CD4-positive, alpha-beta T cell treated with Interleukin-4 for 4 hours (primary cell): ENCODE data around the gene DHRS12.

Experiments used
- DNase-seq: peaks from one replicate; pipeline ENCODE4 v3.0.0-alpha.2; 2020

The DHRS12 gene, protein sequence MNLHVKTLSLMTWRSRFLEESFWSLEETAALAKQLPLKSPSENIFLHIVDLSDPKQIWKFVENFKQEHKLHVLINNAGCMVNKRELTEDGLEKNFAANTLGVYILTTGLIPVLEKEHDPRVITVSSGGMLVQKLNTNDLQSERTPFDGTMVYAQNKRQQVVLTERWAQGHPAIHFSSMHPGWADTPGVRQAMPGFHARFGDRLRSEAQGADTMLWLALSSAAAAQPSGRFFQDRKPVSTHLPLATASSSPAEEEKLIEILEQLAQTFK

GRCh38 chr13:51803422-51804294 is at the start of gene DHRS12:
Gene DHRS12 (minus strand): TSS chr13:51804163. CDS start chr13:51799659, 4,504 bp downstream.
- peak; percentile 91 for DNase-seq

DNA sequence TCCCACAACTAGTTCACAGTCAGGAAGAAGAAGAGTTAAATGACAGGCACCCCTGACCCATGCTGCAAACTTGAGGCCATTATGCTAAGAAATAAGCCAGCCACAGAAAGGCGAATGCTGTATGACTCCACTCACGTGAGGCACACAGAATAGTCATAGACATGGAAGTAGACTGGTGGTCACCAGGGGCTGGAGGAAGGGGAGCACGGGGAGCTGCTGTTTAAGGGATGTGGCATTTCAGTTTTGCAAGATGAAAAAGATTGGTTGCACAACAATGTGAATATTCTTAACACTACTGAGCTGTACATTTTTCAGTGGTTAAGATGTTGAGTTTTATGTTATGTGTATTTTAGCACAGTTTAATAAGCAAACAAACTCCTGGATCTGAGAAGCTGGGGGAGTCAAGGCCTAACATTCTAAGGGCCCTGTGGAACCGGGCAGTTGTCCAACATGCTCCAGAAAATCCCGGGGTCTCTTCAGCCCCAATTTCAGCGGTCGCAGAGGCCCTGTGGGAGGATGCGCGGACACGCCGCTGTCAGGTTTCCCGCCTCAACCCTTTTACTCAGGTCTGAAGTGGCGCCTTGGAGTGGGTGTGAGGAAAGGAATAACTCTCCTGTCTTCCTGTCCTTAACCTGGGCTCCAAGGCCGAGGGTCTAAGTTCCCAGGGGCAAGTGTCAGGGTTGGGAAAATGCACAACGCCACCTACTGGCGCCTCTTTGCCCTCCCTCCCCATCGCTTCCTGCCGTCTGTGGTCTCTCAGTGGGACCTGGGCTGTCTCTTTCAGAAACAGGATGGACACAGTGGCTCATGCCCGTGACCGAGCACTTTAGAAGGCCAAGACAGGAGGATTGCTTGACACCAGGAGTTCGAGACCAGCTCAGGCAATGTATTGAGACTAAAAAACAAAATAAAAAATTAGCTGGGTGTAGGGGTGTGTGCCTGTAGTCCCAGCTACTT is 45.5 kb upstream of the DHRS12 start:
- no peak for DNase-seq

DNA sequence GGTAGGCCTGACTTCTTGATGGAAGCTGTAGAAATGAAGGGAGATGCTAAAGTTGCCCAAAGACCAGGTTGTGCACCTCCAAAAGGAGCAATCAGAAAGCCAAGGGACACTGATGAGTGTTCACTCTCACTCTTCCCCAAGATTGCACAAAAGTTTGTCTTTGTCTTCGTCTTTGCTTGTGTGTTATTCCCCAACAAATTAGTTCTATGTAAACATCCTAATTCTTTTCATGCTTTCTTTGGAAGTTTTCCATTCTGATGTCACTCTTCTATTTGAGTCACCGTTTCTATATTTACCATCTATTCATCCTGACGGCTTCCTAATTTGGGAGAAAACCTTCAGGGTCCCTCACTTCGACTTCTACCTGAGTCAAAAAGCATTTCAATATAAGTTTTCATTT is 44.7 kb upstream of the DHRS12 start:
- DNase-seq: no peak

- DNase-seq: no peak
Observed at GRCh38 chr13:51846756-51847155, 42.8 kb upstream of the DHRS12 start.

- no peak for DNase-seq
Observed at GRCh38 chr13:51845574-51846318, 41.8 kb upstream of the DHRS12 start.

DNA sequence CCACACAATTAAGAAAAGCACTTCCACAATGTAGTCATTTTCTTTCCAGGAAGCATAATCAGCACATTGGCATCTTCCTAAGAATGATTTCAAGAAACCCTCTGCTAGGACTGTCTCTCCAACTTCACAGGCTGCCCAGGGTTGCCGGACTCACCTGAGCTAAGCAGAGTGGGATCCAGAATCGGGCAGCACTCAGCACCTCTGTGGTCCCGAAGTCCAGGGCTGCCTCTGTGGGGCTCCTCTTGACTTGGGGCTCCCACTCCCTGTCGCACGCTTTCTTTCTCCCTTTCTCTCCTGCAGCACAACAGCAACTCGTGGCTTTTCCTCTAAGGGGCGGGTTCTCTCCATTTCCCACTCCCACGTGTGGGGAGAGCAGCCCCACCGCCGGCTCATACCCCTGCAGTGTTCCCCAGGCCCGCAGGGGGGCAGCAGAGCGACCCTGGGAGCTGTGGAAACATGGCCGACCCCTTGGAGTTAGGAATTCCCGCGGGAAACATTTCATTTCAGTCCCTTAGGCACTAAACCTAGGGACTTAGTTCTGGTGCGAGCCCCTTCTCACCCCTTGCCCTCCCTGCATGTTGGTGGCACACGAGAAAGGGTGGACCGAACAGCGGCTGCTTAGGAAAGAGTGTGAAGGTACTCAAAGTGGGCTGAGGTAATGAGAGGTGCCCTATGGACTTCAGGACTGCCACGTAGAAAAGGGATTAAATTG is 41.1 kb upstream of the DHRS12 start, which contains the start of gene TMEM272:
Gene TMEM272 (minus strand): TSS at position 316 of the 712 bp plus-strand sequence. CDS start 6,647 bp downstream, outside the sequence.
- no peak for DNase-seq

DNA sequence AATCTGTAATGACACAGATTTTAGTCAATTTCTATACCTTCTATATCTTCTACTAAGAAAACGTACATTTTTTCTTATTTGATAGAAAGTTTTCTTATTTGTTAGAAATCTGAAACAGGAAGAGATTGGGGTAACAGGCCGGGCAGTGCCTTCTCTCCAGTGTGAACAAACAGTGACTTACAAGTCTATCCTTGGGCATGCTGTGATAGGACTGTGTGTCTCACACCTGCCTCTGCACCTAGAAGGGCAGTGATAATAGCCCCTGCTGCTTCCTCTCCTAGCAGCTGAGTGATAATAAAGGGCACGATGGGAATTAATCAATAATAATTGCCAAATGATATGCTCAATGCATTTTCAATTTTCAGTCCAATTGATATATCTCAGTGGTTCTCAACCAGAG is 39.6 kb upstream of the DHRS12 start:
- DNase-seq: no peak

- DNase-seq: no peak
Observed at GRCh38 chr13:51841732-51842131, 37.8 kb upstream of the DHRS12 start.

DNA sequence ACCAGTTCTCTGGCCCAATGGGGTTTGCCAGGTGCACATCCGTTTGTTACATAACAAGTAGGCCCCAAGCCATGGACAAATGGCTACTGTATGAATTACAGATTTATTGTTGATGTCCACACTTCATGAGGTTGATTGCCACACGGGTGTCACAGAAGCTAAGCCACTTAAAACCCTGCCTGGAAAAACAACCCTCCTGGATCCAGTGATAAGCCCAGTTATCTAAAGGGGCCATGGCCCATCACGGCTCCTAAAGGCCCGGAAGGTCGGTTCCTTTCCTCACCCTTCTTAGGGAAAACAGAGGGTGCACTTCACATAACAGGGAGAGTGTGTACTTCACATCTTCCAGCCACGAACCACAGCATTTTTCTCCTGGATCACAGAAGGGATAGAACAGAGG is 37.0 kb upstream of the DHRS12 start:
- no peak for DNase-seq

- no peak for DNase-seq
Observed at GRCh38 chr13:51839711-51840540, 36.0 kb upstream of the DHRS12 start.

GRCh38 chr13:51838240-51838846 is 34.4 kb upstream of the DHRS12 start:
- DNase-seq: no peak

DNA sequence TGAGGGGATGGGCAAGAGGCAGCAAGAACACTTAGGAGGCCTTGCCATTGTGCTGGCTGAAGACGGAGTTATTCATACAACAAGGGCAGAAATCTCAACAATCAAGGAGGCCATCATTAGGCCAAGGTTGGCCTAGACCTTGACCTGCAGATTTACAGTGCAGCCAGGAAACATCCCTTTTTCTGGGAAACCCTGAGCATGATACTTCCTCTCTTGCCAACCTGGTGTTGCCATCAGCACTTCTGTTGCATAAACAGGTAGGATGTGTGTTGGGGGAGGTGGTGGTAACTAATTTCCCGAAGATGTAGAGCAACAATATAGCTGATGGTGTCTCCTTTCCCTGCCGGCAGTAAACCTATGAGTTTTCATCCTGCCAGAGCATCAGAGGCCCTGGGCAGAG is 33.1 kb upstream of the DHRS12 start:
- no peak for DNase-seq

DNA sequence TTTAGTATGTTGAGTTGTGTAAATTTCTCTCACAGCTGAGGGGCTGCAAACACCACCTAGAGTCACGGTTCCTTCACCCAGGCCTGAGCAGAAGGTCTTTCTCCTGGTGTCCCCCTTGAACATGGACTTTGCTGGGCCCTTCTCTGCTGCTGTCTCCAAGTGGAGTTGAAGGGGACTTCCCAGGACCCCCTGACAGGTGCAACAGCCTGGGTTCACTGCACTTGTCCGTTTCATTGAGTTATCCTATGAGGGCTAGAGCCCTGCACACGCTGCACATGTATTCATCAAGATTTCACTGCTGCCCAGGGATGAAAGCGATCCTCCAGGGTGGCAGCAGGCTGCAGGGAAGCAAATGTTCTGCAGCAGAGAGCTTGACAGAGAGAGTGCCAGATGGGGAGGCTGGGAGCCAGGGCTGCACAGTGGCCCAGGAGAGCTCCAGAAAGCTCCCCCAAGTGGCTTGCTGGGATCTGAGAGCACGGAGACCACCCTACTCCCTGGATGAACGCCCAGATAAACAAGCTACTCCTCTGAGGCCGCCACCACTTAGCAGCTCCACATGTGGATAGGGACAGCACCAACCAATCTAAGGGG is 30.7 kb upstream of the DHRS12 start:
- DNase-seq: no peak

DNA sequence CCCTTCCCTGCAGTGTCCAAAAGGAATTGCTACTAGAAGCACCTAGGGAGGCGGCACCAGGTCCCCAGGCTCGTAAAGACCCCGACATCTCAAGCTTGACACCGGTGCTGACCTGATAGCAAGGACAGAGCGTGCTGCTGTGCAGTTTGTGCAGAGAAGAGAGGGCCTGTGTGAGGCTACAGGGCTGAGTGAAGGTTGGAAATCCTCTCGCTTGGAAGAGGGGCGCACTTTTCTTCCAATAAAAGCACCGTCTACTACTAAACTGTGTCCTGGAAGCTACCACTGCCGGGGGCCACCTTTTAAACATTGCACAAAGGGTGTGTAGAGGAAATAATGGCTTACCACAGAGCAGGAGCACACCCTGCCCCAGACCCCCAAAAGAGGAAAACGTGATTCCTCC is 30.0 kb upstream of the DHRS12 start:
- DNase-seq: no peak

GRCh38 chr13:51832471-51833152 is 28.6 kb upstream of the DHRS12 start:
- DNase-seq: peak; percentile 72

GRCh38 chr13:51831519-51831918 is 27.6 kb upstream of the DHRS12 start:
- DNase-seq: no peak

DNA sequence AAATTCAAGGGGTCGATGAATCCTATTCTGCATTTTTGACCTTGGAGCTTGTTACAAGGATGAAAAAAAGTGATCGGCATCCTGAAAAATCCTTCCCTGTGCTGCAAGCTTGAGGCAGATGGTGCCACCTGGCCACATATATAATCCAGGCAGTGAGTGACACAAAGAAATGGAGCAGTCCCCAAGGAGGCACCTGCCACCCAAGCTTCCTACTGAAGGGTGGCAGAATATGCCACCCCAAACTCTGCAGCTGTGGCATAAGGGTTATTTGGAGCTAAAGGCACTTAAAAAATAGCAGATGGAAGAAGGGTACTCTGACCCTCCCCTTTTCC is 25.6 kb upstream of the DHRS12 start:
- no peak for DNase-seq

- DNase-seq: no peak
Observed at GRCh38 chr13:51828730-51829567, 25.0 kb upstream of the DHRS12 start.
